Mesenteric fat pad (tissue), 1 donor: ENCODE results near the gene ID3. TPM values are rescaled to one million over a fixed set of nuclear protein-coding genes. Genes with fewer than 3 reads are reported as not detected.

ENCODE experiments used
- DNase-seq: peaks from one replicate; pipeline ENCODE4 v3.0.0-alpha.2; 2020; ENCODE audit warnings: low spot score
- total RNA-seq: library from RNA; stranded (reverse); fragmentation: NEBNext Ultra II Directional; extraction: Animal tissue kit (Norgen Biotek cat#: 25700); gene quantifications from one replicate; pipeline ENCODE4 v1.2.1, GENCODE V29; 2021
- donor health status: DM: yes; HTN: yes; CAD: no.

ID3 gene
- total RNA-seq, 1 donor from 2014 or later, result 168 TPM

GRCh38 chr1:23567996-23568607 lies 8.8 kb upstream of the ID3 start:
- no peak for DNase-seq

GRCh38 chr1:23567629-23567995 lies 8.3 kb upstream of the ID3 start:
- DNase-seq, result no peak

DNA sequence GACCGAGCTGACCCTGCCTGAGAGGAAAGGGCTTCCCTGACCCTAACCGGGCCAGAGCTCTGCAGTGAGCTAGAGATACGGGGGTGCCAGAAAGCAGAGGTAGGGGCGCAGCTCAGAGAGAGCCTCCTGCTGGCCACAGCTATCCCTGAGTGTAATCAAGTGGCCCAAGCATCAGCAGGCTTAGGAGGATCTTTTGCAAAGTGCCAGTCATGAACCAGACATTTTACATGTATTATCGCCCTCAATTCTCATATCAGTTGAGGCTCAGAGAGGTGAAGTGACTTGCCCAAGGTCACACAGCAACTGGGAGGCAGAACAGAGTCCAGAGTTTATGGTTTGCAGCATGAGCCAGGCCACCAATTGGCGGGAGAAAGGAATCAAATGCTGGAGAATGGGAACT lies 7.0 kb upstream of the ID3 start:
- DNase-seq, result no peak

DNA sequence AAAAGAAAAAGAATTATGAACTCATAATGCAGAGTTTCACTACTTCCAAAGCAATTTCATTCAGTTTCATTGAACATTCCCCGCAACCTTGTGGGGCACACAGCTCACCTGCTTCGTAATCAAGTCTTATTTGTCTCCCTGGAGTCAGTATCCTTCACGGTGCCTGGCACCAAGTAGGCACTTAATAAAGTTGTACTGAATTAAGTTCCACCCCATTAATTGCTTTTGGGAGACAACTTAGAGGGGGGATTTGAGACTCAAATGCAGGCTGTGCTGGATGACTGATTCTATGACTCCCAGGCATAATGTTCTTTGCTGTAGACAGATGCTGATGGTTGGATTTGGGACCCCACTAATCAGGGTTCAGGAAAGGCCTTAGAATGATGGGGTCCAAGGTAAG lies 6.5 kb upstream of the ID3 start:
- no peak for DNase-seq

- no peak for DNase-seq
Measured at GRCh38 chr1:23564529-23565122, 5.3 kb upstream of the ID3 start.

- DNase-seq, result no peak
Measured at GRCh38 chr1:23563755-23564374, 4.6 kb upstream of the ID3 start.

DNA sequence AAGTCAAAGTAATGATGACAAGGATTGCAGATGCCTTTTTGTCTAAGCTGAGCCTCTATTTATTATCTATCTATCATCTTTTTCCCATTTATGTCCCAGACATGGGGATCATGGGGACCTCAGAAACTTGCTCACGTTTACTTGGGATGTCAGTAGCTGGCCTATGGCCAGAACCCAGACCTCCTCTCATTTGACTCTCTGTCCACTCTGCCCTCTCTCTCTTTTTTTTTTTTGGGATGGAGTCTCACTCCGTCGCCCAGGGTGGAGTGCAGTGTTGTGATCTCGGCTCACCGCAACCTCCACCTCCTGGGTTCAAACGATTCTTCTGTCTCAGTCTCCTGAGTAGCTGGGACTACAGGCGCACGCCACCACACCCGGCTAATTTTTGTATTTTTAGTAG lies 3.7 kb upstream of the ID3 start:
- no peak for DNase-seq

GRCh38 chr1:23562137-23562876 lies 3.0 kb upstream of the ID3 start:
- DNase-seq, result peak; percentile 96

GRCh38 chr1:23561813-23562100 lies 2.5 kb upstream of the ID3 start:
- no peak for DNase-seq

DNA sequence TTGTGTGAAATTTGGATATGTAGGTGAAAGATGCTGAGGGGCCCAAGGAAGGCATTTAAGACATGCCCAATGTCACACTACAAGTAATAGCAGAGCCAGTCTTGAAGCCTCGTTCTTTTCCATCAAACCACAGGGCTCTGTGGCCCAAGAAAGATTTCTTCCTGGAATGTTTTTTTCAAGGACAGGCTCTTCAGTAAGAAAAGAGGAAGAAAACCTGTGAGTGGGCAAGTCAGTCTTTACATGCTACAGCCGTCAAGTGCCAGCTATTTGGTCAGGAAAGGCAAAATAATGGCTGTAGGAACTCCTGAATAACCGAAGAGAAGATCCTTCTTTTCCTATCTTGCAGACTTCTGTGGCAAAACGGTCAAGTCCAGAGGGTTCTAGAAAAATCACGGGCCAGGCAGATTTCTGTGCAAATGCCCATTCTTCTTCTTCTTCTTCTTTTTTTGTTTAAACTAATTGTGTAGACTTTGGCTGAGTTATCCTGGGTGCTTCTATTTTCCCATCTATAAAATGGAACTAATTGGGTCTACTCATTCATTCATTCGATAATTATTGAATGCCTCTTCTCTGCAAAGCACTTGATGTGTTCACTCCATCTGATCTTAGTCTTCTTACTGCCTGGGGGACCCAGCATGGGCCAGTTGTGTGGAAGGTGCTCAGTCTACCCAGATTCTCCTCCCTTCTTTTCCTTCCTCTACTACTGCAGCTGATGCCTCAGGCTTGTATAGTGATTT lies 1.9 kb upstream of the ID3 start:
- DNase-seq, result no peak

GRCh38 chr1:23559985-23560741 lies 862 bp upstream of the ID3 start:
- no peak for DNase-seq

DNA sequence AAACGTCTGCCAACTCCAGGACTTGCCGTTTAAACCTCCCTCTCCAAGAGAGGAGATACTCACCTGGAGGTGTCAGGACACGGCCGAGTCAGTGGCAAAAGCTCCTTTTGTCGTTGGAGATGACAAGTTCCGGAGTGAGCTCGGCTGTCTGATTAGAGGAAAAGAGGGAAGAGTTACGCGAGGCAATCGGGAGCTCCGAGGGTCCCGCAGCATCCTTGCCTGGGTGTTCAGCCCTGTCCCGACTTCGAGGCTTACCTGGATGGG lies 497 bp downstream of the ID3 start:
- no peak for DNase-seq

DNA sequence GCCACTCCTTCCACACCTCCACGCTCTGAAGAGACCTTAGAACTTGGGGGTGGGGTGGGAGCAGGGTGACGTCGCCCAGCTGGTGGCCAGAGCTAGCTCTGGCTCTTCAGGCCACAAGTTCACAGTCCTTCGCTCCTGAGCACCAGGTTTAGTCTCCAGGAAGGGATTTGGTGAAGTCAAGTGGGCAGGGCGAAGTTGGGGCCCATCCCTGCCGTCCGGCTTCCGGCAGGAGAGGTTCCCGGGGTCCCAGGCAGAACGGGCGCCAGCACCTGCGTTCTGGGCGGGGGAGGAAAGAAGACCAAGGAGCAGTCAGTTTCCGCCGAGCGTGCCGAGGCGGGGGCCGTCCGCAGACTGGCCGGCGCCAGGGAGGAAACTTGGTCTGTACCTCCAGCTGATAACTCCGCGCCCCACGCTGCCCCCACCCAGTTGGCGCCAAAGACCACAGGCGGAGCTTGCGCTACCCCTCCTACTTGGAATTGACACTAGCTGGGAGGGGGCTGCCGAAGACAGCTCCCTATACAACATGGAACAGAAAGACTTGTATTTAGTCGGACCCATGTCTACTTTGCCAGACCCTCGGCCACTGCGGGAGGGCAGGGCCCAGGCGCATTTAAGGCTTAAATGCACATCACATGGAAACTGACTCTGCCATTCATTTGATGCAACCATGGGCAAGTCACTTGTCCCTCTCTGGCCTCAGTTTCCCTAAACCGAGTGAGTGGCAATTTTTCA lies 995 bp downstream of the ID3 start:
- DNase-seq, result peak; percentile 93

GRCh38 chr1:23557471-23558124 lies 1.7 kb downstream of the ID3 start:
- no peak for DNase-seq

GRCh38 chr1:23556635-23557470 lies 2.4 kb downstream of the ID3 start:
- DNase-seq, result no peak

DNA sequence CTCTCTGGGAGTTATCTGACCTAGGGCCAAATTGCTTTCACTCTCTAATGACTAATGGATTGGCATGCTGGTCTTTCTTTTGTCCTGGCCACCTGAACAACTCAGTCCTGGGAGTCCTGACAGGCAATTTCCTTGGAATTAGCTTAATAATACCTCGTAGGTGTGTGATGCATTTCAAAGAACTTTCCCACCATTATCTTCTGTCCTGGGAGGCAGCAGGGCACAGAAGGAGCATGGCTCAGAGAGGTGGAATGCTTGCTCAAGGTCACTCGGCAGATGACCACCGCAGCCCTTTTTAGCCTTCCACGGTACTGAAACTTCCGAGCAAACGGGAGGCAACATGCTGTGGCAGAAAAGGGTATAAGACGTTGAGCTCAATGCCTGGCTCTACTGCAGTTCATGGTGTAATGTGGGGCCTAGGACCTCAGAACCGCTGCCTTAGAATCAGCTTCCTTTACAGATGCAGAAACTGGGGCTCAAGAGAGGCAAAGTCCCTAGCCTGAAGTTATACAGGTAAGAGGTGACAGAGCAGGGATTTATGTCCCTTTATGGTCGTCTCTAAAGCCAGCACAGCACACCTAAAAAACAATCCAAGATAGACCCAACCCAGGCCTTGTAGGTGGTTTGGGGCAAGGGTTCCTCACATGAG lies 3.2 kb downstream of the ID3 start:
- no peak for DNase-seq

DNA sequence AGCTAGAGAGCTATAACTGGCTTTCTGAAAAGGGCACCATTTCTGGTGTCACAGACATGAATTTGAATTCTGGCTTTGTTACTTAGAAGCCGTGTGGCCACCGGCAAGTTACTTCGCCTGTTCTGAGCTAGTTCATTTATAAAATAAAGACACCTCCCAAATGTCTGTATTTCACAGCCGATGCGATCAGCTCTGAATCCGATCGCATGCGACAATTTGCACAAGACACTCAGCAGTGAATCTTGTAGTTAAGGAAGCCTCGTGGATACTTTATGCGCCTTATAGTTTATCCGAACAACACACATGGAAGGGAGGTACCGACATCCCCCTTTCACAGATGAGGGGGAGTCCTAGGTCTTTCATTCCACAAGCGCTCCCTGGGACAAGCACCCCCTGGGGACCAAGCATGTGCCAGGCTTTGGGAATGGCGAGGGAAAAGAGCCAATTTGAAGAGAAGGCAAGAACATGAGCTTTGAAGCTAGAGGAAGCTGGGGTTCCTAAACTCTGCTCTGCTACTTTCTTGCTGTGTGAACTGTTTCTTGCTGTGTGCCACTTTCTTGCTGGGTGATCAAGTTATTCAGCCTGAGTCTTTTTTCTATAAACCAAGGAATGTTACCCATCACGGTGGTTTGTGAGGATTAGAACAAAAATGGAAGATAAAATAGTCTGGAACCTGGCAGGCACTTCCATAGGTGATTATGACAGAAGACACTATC lies 3.9 kb downstream of the ID3 start:
- DNase-seq, result no peak
